Dermis lymphatic vessel endothelial cell (primary cell): Measurements from ENCODE around the gene CYP3A4. TPM values are rescaled to one million over a fixed set of nuclear protein-coding genes. Genes with fewer than 3 reads are reported as not detected.

Source experiments
- total RNA-seq: library from RNA; depleted of rRNA; stranded (reverse); fragments of >200 nt; gene quantifications from 2 replicates; pipeline ENCODE4 v1.2.1, GENCODE V29; 2014

The CYP3A4 gene
- not detected in 2 replicates for total RNA-seq

GRCh38 chr7:99784007-99784406 is at the start of gene CYP3A4:
Gene CYP3A4, minus strand, starts transcription at chr7:99784184. Its CDS starts 103 bp downstream, at chr7:99784081.

GRCh38 chr7:99734987-99735386 is 49.0 kb downstream of the CYP3A4 start, which contains the start of gene CYP3A7:
Gene CYP3A7, minus strand, starts transcription at chr7:99735196. Its CDS starts 103 bp downstream, at chr7:99735093.

Other genes starting within 250 kb of the CYP3A4 start
- 4.3 and 6.2 TPM in 2 replicates for gene FAM200A, start 232.1 kb downstream of the CYP3A4 start, total RNA-seq
- 6.0 and 8.3 TPM in 2 replicates for gene ZNF655, start 225.5 kb downstream of the CYP3A4 start, total RNA-seq
- gene TMEM225B, start 185.9 kb downstream of the CYP3A4 start, total RNA-seq, result 0.11 TPM in 1 of 2 replicates, not detected in the other
- 9.9 and 12.0 TPM in 2 replicates for gene ZSCAN25, start 167.2 kb downstream of the CYP3A4 start, total RNA-seq
- 0.34 TPM in 1 of 2 replicates, not detected in the other for gene CYP3A5, start 104.2 kb downstream of the CYP3A4 start, total RNA-seq
- not detected in 2 replicates for gene CYP3A7, start 49.0 kb downstream of the CYP3A4 start, total RNA-seq
- gene CYP3A43, start 43.8 kb upstream of the CYP3A4 start, total RNA-seq, result not detected in 2 replicates
- gene OR2AE1, start 92.8 kb upstream of the CYP3A4 start, total RNA-seq, result 0.11 and 0.17 TPM in 2 replicates
- gene TRIM4, start 135.3 kb upstream of the CYP3A4 start, total RNA-seq, result 17.4 and 23.2 TPM in 2 replicates
- gene GJC3, start 145.4 kb upstream of the CYP3A4 start, total RNA-seq, result 0.87 and 1.0 TPM in 2 replicates
- not detected in 2 replicates for gene AZGP1, start 191.8 kb upstream of the CYP3A4 start, total RNA-seq
- 28.8 and 38.8 TPM in 2 replicates for gene ZKSCAN1, start 231.4 kb upstream of the CYP3A4 start, total RNA-seq